OCI-LY7 (cell line): ENCODE measurements around the gene CACNA1I. TPM values are rescaled to one million over a fixed set of nuclear protein-coding genes. Genes with fewer than 3 reads are reported as not detected.

ENCODE experiments used
- BruUV-seq: library from RNA; stranded (reverse); fragments of 400-500 nt; replicated peaks from 2 replicates; lab custom pipeline; 2021; lab: Mats Ljungman, UMichigan
- CTCF ChIA-PET: fragments of 300-600 bp; sonication (Branson Sonifier 250); formaldehyde crosslinking; loops from one replicate; lab custom pipeline; 2022; ENCODE audit warnings: antibody characterized with exemption; ENCODE audit not compliant: unreplicated experiment; lab: Charles Lee
- POLR2A ChIA-PET: fragments of 300-600 bp; sonication (Branson Sonifier 250); formaldehyde crosslinking; loops from one replicate; lab custom pipeline; 2022; ENCODE audit warnings: antibody characterized with exemption; lab: Charles Lee
- DNase-seq: peaks from one replicate; pipeline ENCODE4 v3.0.0-alpha.2; 2015; ENCODE audit warnings: low spot score
- H2AFZ ChIP-seq: fragments of 200-600 bp; sonication (generic), shearing (Covaris generic); 2 replicates; pipeline ENCODE4 v1.6.1; 2014; ENCODE audit warnings: mild to moderate bottlenecking, antibody characterized with exemption, low read length, moderate library complexity
- H3K27ac ChIP-seq: fragments of 200-600 bp; sonication (generic); 2 replicates; pipeline ENCODE4 v1.5.1; 2014; ENCODE audit warnings: mixed run types, low read depth, mild to moderate bottlenecking, moderate library complexity, low read length, inconsistent platforms; ENCODE audit not compliant: poor library complexity, severe bottlenecking
- H3K36me3 ChIP-seq: fragments of 200-600 bp; sonication (generic); 2 replicates; pipeline ENCODE4 v1.6.1; 2014; ENCODE audit warnings: mild to moderate bottlenecking, antibody characterized with exemption, low read length, moderate library complexity, mixed read lengths; ENCODE audit not compliant: insufficient read depth
- H3K4me1 ChIP-seq: fragments of 200-600 bp; sonication (generic); 2 replicates; pipeline ENCODE4 v1.5.1; 2014; ENCODE audit warnings: mild to moderate bottlenecking, low read length; ENCODE audit not compliant: insufficient read depth, poor library complexity, severe bottlenecking
- H3K4me2 ChIP-seq: fragments of 200-600 bp; sonication (generic); 2 replicates; pipeline ENCODE4 v1.6.1; 2014; ENCODE audit warnings: mild to moderate bottlenecking, low read length
- H3K4me3 ChIP-seq: fragments of 200-600 bp; sonication (generic); 2 replicates; pipeline ENCODE4 v1.5.1; 2014; ENCODE audit warnings: mild to moderate bottlenecking, low read depth, low read length; ENCODE audit not compliant: poor library complexity, severe bottlenecking
- H3K79me2 ChIP-seq: fragments of 200-600 bp; sonication (generic); 2 replicates; pipeline ENCODE4 v1.6.1; 2016; ENCODE audit warnings: low read depth, mild to moderate bottlenecking, low read length, moderate library complexity, mixed read lengths; ENCODE audit not compliant: insufficient read depth
- H3K9me2 ChIP-seq: fragments of 200-600 bp; sonication (generic); 2 replicates; pipeline ENCODE4 v1.6.1; 2016; ENCODE audit warnings: mild to moderate bottlenecking, low read length, mixed read lengths; ENCODE audit not compliant: insufficient read depth
- H3K9me3 ChIP-seq: fragments of 200-600 bp; sonication (generic); 2 replicates; pipeline ENCODE4 v1.6.1; 2014; ENCODE audit warnings: mild to moderate bottlenecking, mixed run types, low read length, mixed read lengths
- H4K20me1 ChIP-seq: fragments of 200-600 bp; sonication (generic); 2 replicates; pipeline ENCODE4 v1.6.1; 2014; ENCODE audit warnings: mild to moderate bottlenecking, antibody characterized with exemption, low read length, moderate library complexity, mixed read lengths; ENCODE audit not compliant: insufficient read depth
- EZH2phosphoT487 ChIP-seq: fragments of 200-600 bp; sonication (generic); IDR thresholded peaks from 2 replicates; pipeline ENCODE4 v1.6.1; 2018; ENCODE audit warnings: low read depth, borderline replicate concordance, mild to moderate bottlenecking, mixed run types, antibody characterized with exemption, low read length, moderate library complexity, mixed read lengths
- intact Hi-C: fragments of 100-400 bp; cut with micrococcal nuclease; formaldehyde crosslinking; loops from one replicate; pipeline ENCODE4 v1.10.0; 2022; ENCODE audit not compliant: unreplicated experiment
- total RNA-seq, 2 experiments: library from RNA; depleted of rRNA in 1 of 2; stranded (reverse); fragments of >200 nt in 1 of 2; shearing (Covaris generic) in 1 of 2; gene quantifications; 2 replicates each; pipeline ENCODE4 v1.2.3, GENCODE V29; 2014 to 2022
- TF ChIP-seq, protein P1 (sequence below): fragments of 200-600 bp; sonication (generic); conservative IDR thresholded peaks from 2 replicates; pipeline ENCODE4 v1.5.1; 2014; ENCODE audit warnings: mild to moderate bottlenecking, antibody characterized with exemption, low read length, moderate library complexity, mixed read lengths

Gene CACNA1I
- total RNA-seq, 2 experiments from 2014 or later = 0.03 TPM; not detected in 1

DNA sequence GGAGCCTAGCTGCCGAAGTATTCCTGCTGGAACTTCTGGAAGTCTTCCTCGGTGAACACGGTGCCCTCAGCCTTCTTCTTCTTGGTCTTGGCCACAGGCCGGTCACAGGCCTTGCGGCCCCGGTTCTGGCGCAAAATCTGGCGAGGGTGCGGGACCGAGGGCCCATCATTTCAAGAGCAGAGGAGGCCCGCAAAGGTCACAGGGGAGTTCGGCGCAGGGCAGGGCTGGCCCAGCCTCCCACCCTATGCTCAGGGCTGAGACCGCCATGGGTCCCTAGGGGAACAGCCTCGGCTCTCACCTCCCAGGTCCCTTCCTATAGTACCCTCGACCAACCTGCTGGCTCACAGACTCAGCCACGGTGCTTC lies 41.1 kb upstream of the CACNA1I start:
- BruUV-seq = no TSS peak
- Histone ChIP-seq H3K4me1 (peaks cover 81% of the 10 kb centered on the region), H3K27ac (peak overlapping the region; percentile 95), H3K4me3 (peak overlapping the region; percentile 97), H3K9me2 (no peaks in the 10 kb centered on the region), H3K36me3 (peaks cover 57% of the 10 kb centered on the region), H4K20me1 (peaks cover 3% of the 10 kb centered on the region; the same call in 1 of the 2 replicates), H3K4me2 (peak overlapping the region; percentile 81), H3K79me2 (peaks cover 27% of the 10 kb centered on the region), H2AFZ (no peak overlapping the region), H3K9me3 (no peaks in the 10 kb centered on the region)
- intact Hi-C loops = loop anchor here (1.0 to 5.0 kb wide), 7 partner anchors 36 to 377 kb away; partner anchors contain the start of genes CBX7, RPL3 and TAB1
- ChIA-PET CTCF (interaction anchor here (1.0 to 3.2 kb wide), 5 partner anchors 13 to 186 kb away, joined by 3 to 17 read pairs (median 4); no protein-coding TSS in a partner anchor), POLR2A (interaction anchor here (1.1 to 2.4 kb wide), 6 partner anchors 9 to 514 kb away, joined by 3 to 15 read pairs (median 5); partner anchors contain the start of gene ATF4)
- DNase-seq = peak; percentile 29
- TF ChIP-seq, protein P1, sequence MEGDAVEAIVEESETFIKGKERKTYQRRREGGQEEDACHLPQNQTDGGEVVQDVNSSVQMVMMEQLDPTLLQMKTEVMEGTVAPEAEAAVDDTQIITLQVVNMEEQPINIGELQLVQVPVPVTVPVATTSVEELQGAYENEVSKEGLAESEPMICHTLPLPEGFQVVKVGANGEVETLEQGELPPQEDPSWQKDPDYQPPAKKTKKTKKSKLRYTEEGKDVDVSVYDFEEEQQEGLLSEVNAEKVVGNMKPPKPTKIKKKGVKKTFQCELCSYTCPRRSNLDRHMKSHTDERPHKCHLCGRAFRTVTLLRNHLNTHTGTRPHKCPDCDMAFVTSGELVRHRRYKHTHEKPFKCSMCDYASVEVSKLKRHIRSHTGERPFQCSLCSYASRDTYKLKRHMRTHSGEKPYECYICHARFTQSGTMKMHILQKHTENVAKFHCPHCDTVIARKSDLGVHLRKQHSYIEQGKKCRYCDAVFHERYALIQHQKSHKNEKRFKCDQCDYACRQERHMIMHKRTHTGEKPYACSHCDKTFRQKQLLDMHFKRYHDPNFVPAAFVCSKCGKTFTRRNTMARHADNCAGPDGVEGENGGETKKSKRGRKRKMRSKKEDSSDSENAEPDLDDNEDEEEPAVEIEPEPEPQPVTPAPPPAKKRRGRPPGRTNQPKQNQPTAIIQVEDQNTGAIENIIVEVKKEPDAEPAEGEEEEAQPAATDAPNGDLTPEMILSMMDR = peak; percentile 57
- TF ChIP-seq EZH2phosphoT487 = no peak

DNA sequence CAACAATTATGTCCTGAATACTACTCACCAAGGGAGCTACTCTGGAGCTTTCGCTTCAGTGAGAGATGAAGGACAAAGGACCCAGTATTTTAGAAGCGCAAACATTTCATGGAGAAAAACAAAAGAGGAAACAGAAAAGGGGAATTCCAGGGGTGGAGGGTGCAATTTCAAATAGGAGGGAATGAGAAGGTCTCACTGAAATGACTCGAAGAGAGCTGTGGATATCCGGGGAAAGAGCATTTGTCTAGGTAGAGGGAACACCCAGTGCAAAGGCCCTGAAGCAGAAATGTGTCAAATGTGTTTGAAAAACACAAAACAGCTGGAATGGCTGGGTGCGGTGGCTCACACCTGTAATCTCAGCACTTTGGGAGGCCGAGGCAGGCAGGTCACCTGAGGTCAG lies 40.4 kb upstream of the CACNA1I start:
- peaks cover 77% of the 10 kb centered on the region for H3K4me1 ChIP-seq
- no peaks in the 10 kb centered on the region for H3K9me2 ChIP-seq
- peak overlapping the region; percentile 81 for H3K4me2 ChIP-seq
- intact Hi-C loops = loop anchor here (10.0 kb wide), 2 partner anchors 415 to 645 kb away; partner anchors contain the start of gene TNRC6B
- ChIA-PET POLR2A (interaction anchor here (1.4 to 2.4 kb wide), 3 partner anchors 10 to 514 kb away, joined by 5 to 15 read pairs (median 5); partner anchors contain the start of gene ATF4), CTCF (interaction anchor here (0.6 kb wide), 2 partner anchors 34 to 223 kb away, joined by 3 read pairs; no protein-coding TSS in a partner anchor)
- no peaks in the 10 kb centered on the region for H3K9me3 ChIP-seq
- peaks cover 27% of the 10 kb centered on the region for H3K79me2 ChIP-seq
- H3K4me3 ChIP-seq = peak overlapping the region; percentile 97
- H3K27ac ChIP-seq = peak overlapping the region; percentile 95
- H2AFZ ChIP-seq = no peak overlapping the region
- DNase-seq = no peak
- BruUV-seq = no TSS peak
- no peak for TF ChIP-seq EZH2phosphoT487
- TF ChIP-seq, protein P1 = no peak
- H4K20me1 ChIP-seq = peaks cover 3% of the 10 kb centered on the region; the same call in 1 of the 2 replicates
- H3K36me3 ChIP-seq = peaks cover 51% of the 10 kb centered on the region
